RWPE2 (cell line): ENCODE results near the gene MTA1.

Source experiments
- ATAC-seq: fragments of 200-7000 bp; cut with Tn5 transposase; 3 replicates; pipeline ENCODE4 v1.9.1; 2021; ENCODE audit warnings: low read depth
- DNase-seq: peaks from one replicate; pipeline ENCODE4 v3.0.0-alpha.2; 2020; ENCODE audit warnings: low spot score
- H3K27ac ChIP-seq: fragments of 450-650 bp; 2 replicates; pipeline ENCODE4 v1.5.1; 2017; ENCODE audit warnings: mild to moderate bottlenecking; ENCODE audit not compliant: poor library complexity, severe bottlenecking
- H3K27me3 ChIP-seq: fragments of 250-450 bp; sonication (Bioruptor Pico); 2 replicates; pipeline ENCODE4 v1.5.1; 2021; ENCODE audit warnings: mild to moderate bottlenecking, moderate library complexity; ENCODE audit not compliant: insufficient read depth, poor library complexity, severe bottlenecking
- H3K36me3 ChIP-seq: fragments of 250-450 bp; sonication (Bioruptor Pico); 2 replicates; pipeline ENCODE4 v1.5.1; 2020; ENCODE audit warnings: low read depth, mild to moderate bottlenecking, moderate library complexity
- H3K4me1 ChIP-seq: fragments of 250-450 bp; sonication (Bioruptor Pico); 2 replicates; pipeline ENCODE4 v1.5.1; 2021; ENCODE audit warnings: mild to moderate bottlenecking, moderate library complexity; ENCODE audit not compliant: insufficient read depth, poor library complexity, severe bottlenecking
- H3K4me3 ChIP-seq: fragments of 250-450 bp; sonication (Bioruptor Pico); 2 replicates; pipeline ENCODE4 v1.5.1; 2021; ENCODE audit warnings: mild to moderate bottlenecking, moderate library complexity; ENCODE audit not compliant: severe bottlenecking
- H3K9me3 ChIP-seq: fragments of 250-450 bp; sonication (Bioruptor Pico); 2 replicates; pipeline ENCODE4 v1.5.1; 2021; ENCODE audit warnings: mild to moderate bottlenecking, moderate library complexity; ENCODE audit not compliant: severe bottlenecking
- CTCF ChIP-seq: fragments of 450-650 bp; IDR thresholded peaks from one replicate; pipeline ENCODE4 v1.5.1; 2017; ENCODE audit warnings: mild to moderate bottlenecking, moderate library complexity; ENCODE audit not compliant: poor library complexity, severe bottlenecking

Gene MTA1

DNA sequence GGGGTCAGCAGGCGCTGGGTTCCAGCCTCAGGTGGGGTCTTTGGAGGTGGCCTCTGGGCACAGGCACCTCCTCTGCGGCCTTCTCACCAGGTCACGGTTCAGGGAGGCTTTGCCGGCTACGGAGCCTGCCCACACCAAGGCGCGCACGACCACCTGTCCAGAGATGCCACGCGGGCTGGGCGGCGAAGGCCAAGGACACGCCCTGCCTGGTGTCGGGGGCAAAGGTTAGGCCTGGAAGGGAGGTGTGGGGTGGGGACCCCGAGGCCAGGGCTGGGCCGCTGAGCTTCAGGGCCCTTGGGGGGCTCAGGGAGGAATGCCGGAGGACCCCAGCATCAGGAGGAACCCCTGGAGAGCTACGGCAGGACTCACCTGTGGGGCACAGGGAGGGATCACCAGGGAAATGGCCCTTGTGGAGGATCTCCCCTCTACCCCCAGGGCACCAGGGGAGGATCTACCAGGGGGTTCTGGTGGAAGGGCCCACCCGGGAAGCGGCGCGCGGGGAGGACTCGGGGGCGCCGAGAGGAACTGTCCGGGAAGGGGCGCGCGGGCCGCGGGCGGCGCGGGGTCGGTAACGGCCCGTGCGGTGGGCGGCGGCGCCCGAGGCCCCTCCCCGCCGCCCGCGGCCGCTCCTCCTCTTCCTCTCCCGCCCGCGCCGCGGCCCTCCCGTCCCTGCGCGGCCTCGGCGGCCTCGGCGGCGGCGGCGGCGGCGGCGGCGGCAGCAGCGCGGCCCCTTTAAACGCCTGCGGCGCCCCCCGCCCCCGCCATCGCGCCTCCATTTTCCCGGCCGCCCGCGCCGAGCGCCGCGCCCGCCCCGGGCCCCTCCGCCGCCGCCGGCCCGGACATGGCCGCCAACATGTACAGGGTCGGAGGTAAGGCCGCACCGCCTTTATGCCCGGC, at the start of gene MTA1:
Gene MTA1, plus strand, starts transcription at position 633 of the 897 bp plus-strand sequence. Its CDS starts 209 bp downstream, at position 842.
- Histone ChIP-seq H3K4me1 (peaks cover 6% of the 10 kb centered on the region), H3K27me3 (no peaks in the 10 kb centered on the region), H3K4me3 (peak within 1 kb of the TSS; percentile 82), H3K27ac (peak within 1 kb of the TSS; percentile 78), H3K9me3 (no peaks in the 10 kb centered on the region), H3K36me3 (peaks cover 19% of the 10 kb centered on the region)
- ATAC-seq: peak; percentile 50
- peak; percentile 75 for DNase-seq
- TF ChIP-seq CTCF: no peak

DNA sequence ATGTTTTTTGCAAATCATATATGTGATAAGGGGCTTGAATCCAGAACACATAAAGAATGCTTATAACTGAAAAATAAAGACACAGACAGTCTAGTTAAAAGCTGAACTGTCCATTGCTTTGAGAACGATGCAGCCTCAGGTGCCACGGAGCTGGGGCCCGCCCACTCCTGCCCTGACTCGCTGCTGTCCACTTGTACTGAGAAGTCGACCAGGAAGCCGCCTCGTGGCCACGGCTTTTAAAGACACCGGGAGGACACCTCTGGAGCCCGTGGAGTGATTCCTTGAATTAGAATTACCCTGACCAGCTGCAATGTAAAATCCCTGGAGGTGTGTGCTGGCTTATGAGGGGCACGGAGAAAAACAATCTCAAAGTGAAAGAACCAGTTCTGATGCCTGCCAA, 45.2 kb upstream of the MTA1 start:
- ATAC-seq (peak; percentile 75), DNase-seq (no peak)
- peak; percentile 28 for TF ChIP-seq CTCF
- Histone ChIP-seq H3K9me3 (no peaks in the 10 kb centered on the region), H3K36me3 (no peaks in the 10 kb centered on the region), H3K27ac (no peak overlapping the region), H3K4me1 (no peaks in the 10 kb centered on the region), H3K27me3 (no peaks in the 10 kb centered on the region), H3K4me3 (no peak overlapping the region)

- Histone ChIP-seq H3K4me1 (no peaks in the 10 kb centered on the region), H3K4me3 (no peak overlapping the region), H3K27me3 (no peaks in the 10 kb centered on the region), H3K27ac (no peak overlapping the region), H3K9me3 (no peaks in the 10 kb centered on the region), H3K36me3 (no peaks in the 10 kb centered on the region)
- TF ChIP-seq CTCF: no peak
- no peak for ATAC-seq
- DNase-seq: no peak
Observed at GRCh38 chr14:105375635-105376057, 44.0 kb upstream of the MTA1 start.

GRCh38 chr14:105376521-105377440, 42.8 kb upstream of the MTA1 start:
- no peaks in the 10 kb centered on the region for H3K9me3 ChIP-seq
- no peaks in the 10 kb centered on the region for H3K36me3 ChIP-seq
- H3K27ac ChIP-seq: no peak overlapping the region
- no peaks in the 10 kb centered on the region for H3K27me3 ChIP-seq
- H3K4me1 ChIP-seq: no peaks in the 10 kb centered on the region
- DNase-seq (no peak), ATAC-seq (no peak)
- no peak overlapping the region for H3K4me3 ChIP-seq
- no peak for TF ChIP-seq CTCF
